ENCODE data around the gene TRAPPC5.

DNA sequence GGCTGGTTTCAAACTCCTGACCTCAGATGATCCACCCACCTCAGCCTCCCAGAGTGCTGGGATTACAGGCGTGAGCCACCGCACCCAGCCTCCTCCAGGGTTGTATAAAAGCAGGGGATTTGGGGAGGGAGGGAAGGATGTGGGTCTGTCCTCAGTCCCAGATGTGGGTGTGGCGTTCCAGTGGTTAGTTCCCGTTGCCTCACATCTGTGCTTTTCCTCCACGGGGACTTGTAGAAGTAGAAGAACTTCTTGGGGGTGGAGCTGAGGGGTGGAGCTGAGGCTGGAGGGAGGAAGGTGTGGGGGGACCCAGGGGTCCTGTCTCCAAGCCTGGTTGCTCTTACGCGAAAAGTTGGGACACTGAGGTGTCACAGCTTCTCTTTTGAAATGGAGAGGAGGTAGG, 4.3 kb upstream of the TRAPPC5 start:
- TF ChIP-seq POLR2AphosphoS5 (IDR thresholded peaks at IDR 0.05; ENCODE audit: low read depth) (no peak), EZH2 (IDR thresholded peaks at IDR 0.05; ENCODE audit: low read depth, unreplicated experiment) (no peak), EZH2phosphoT487 (IDR thresholded peaks at IDR 0.05; ENCODE audit: unreplicated experiment) (no peak), JUNB (IDR thresholded peaks at IDR 0.05; ENCODE audit: unreplicated experiment) (no peak), CREB1 (CRISPR knock-in tag; IDR thresholded peaks at IDR 0.05; ENCODE audit: low read depth) (no peak), STAT1 (IDR thresholded peaks at IDR 0.05; ENCODE audit: unreplicated experiment) (no peak), ZNF331 (CRISPR knock-in tag; IDR thresholded peaks at IDR 0.05; ENCODE audit: low read depth) (no peak), ZNF114 (CRISPR knock-in tag; IDR thresholded peaks at IDR 0.05) (no peak)
- TF ChIP-seq, protein P1, sequence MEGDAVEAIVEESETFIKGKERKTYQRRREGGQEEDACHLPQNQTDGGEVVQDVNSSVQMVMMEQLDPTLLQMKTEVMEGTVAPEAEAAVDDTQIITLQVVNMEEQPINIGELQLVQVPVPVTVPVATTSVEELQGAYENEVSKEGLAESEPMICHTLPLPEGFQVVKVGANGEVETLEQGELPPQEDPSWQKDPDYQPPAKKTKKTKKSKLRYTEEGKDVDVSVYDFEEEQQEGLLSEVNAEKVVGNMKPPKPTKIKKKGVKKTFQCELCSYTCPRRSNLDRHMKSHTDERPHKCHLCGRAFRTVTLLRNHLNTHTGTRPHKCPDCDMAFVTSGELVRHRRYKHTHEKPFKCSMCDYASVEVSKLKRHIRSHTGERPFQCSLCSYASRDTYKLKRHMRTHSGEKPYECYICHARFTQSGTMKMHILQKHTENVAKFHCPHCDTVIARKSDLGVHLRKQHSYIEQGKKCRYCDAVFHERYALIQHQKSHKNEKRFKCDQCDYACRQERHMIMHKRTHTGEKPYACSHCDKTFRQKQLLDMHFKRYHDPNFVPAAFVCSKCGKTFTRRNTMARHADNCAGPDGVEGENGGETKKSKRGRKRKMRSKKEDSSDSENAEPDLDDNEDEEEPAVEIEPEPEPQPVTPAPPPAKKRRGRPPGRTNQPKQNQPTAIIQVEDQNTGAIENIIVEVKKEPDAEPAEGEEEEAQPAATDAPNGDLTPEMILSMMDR (conservative IDR thresholded peaks at IDR 0.05; ENCODE audit: low read depth in 2 of 2): no peak
- TF ChIP-seq, protein P2, sequence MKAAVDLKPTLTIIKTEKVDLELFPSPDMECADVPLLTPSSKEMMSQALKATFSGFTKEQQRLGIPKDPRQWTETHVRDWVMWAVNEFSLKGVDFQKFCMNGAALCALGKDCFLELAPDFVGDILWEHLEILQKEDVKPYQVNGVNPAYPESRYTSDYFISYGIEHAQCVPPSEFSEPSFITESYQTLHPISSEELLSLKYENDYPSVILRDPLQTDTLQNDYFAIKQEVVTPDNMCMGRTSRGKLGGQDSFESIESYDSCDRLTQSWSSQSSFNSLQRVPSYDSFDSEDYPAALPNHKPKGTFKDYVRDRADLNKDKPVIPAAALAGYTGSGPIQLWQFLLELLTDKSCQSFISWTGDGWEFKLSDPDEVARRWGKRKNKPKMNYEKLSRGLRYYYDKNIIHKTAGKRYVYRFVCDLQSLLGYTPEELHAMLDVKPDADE (IDR thresholded peaks at IDR 0.05): no peak
- TF ChIP-seq, protein P3, sequence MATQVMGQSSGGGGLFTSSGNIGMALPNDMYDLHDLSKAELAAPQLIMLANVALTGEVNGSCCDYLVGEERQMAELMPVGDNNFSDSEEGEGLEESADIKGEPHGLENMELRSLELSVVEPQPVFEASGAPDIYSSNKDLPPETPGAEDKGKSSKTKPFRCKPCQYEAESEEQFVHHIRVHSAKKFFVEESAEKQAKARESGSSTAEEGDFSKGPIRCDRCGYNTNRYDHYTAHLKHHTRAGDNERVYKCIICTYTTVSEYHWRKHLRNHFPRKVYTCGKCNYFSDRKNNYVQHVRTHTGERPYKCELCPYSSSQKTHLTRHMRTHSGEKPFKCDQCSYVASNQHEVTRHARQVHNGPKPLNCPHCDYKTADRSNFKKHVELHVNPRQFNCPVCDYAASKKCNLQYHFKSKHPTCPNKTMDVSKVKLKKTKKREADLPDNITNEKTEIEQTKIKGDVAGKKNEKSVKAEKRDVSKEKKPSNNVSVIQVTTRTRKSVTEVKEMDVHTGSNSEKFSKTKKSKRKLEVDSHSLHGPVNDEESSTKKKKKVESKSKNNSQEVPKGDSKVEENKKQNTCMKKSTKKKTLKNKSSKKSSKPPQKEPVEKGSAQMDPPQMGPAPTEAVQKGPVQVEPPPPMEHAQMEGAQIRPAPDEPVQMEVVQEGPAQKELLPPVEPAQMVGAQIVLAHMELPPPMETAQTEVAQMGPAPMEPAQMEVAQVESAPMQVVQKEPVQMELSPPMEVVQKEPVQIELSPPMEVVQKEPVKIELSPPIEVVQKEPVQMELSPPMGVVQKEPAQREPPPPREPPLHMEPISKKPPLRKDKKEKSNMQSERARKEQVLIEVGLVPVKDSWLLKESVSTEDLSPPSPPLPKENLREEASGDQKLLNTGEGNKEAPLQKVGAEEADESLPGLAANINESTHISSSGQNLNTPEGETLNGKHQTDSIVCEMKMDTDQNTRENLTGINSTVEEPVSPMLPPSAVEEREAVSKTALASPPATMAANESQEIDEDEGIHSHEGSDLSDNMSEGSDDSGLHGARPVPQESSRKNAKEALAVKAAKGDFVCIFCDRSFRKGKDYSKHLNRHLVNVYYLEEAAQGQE (IDR thresholded peaks at IDR 0.05; ENCODE audit: unreplicated experiment): no peak
